Epithelial cell of esophagus (primary cell): ENCODE data around the gene IKZF1.

Source experiments
- DNase-seq: peaks from one replicate; pipeline ENCODE4 v3.0.0; 2010; ENCODE audit warnings: low read depth
- H3K4me3 ChIP-seq: 2 replicates; pipeline ENCODE4 v1.5.1; 2011; ENCODE audit warnings: mild to moderate bottlenecking, low read length, control low read depth
- TF ChIP-seq, protein P1 (sequence below): IDR thresholded peaks from 2 replicates; pipeline ENCODE4 v1.5.1; 2011; ENCODE audit warnings: low read depth, mild to moderate bottlenecking, low read length, control low read depth, inconsistent platforms; ENCODE audit not compliant: insufficient read depth; ENCODE audit errors: missing control alignments

The IKZF1 gene

DNA sequence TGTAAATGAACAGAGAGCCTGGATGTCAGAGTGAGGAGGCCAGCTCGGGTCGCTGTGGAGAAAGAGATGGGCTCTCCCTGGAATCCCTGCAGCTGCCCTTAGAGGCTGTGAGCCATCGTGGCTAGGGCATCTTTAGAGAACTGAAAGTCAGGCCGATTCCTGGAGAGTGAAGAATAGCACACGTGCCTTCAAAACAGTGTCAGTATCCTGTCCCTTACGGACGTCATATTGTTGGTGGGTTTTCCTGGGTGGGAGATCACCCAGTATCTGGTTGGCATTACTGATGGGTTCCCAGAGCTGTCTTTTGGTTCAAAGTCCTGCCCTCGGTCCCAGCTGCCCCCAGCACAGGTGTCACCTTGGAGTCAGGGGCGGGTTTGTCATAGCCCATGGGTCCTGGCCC lies 25.3 kb downstream of the IKZF1 start:
- TF ChIP-seq, protein P1, sequence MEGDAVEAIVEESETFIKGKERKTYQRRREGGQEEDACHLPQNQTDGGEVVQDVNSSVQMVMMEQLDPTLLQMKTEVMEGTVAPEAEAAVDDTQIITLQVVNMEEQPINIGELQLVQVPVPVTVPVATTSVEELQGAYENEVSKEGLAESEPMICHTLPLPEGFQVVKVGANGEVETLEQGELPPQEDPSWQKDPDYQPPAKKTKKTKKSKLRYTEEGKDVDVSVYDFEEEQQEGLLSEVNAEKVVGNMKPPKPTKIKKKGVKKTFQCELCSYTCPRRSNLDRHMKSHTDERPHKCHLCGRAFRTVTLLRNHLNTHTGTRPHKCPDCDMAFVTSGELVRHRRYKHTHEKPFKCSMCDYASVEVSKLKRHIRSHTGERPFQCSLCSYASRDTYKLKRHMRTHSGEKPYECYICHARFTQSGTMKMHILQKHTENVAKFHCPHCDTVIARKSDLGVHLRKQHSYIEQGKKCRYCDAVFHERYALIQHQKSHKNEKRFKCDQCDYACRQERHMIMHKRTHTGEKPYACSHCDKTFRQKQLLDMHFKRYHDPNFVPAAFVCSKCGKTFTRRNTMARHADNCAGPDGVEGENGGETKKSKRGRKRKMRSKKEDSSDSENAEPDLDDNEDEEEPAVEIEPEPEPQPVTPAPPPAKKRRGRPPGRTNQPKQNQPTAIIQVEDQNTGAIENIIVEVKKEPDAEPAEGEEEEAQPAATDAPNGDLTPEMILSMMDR: no peak
- DNase-seq: no peak
- H3K4me3 ChIP-seq: no peak overlapping the region

DNA sequence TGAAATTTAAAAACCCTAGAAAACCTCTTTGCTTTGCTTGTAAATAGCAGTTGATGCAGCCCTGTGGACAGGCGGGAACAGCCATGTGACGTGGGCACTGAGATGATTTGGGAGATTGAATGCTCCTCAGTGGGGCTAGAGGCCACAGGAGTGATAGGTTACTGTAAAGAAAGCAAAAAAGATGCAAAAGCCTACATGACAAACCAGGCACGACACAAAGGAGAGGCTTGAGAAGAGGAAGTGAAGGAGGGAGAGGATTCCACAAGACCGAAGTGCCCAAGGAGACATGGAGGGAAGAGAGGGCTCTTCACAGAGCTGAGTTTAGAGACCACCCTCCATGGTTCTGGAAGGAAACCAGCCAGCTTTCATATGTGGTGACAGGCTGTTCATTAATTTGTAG lies 25.7 kb downstream of the IKZF1 start:
- TF ChIP-seq, protein P1: no peak

DNA sequence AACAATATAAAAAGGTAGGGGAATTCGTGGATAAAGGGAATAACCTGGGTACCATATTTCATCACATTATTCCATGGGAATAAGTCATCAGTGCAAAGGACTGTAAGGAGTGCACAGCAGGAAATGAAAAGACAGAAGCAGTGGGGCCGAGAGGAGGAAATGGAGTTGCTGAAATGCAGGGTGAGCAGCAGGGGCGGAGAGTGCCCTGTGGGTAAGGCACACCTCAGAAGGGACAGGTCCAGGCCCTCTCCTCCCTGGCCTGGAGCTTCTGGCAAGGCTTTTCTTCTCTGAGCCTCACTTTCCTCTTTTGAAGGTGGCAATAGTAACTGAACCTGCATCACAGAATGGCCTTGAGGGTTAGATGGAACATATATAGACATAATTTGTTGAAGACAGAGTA lies 26.2 kb downstream of the IKZF1 start:
- no peak overlapping the region for H3K4me3 ChIP-seq
- TF ChIP-seq, protein P1: no peak
- peak; percentile 16 for DNase-seq

More for the DNA sequence above, 25.7 kb downstream of the IKZF1 start:
- no peak overlapping the region for H3K4me3 ChIP-seq
- DNase-seq: no peak

DNA sequence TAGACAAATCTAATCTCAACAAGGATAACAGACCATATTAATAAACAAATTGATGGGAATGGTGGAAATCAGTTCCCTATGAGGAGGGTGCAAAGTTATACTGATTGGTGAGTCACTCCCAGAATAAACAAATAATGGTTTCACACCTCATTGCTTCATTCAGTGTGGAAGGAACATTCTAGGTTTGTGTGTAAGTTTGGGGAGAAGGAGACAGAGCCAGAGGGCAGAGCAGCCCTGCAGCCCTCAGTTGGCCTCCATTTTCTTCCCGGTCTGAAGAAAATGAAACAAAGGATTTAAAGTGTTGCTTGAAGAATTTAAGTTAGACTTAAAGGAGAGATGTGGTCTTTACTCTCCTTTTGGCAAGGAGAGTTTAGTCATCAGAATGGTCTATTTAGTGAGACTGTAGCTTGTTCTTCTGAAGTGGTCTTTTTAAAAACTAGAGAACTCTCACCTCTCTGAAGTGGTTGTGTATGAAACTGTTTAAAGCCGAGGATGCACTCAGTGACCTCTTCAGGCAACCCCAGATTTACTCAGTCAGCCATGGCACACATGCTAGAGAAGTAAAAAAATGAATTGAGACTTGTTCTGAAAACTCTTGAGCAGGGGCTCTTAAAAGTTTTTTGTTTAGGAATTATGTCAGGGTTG lies 27.2 kb downstream of the IKZF1 start:
- TF ChIP-seq, protein P1: no peak
- no peak overlapping the region for H3K4me3 ChIP-seq
- DNase-seq: peak; percentile 14

DNA sequence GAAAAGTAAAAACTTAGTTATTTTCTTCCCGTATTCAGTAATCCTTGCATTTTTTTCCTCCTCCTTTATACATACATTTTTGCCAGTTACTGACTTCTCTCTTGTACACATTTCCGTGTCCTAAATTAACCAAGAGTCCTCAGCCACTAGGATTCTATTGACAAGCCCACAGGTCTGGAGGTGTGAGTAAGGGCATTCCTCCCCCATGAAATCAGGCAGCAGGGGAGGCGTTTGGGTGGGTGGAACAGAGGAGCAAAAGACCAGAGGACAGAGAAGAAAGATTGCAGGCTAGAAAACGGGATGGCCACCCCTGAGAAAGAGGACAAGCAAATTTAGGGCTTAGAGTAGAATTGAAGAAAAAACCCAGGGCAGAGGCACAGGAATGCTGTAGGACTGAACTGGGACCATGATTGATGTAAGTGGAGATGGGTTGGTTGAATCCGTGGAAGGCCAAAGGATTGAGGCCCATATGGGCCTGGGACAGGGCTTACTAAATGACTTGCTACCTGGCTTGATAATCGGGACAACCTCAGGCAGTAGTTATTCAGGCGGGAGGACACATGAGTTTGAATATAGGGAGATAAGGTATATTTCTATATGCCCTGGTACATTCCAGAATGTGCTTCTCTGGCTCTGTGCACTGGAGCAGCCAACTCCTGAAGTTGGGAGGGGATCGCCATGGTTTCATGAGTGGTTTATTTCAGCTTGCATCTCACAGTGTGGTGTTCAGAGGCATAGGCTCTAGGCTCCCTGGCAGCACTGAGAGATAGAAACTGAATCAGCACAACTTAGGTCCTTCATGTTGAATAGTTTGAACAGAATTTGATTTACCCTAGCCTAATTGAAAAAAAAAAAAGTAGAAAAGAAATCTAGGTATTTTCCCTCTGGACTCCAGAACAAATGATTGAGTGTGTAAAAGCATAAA lies 28.0 kb downstream of the IKZF1 start:
- H3K4me3 ChIP-seq: no peak overlapping the region
- DNase-seq: no peak
- TF ChIP-seq, protein P1: no peak

DNA sequence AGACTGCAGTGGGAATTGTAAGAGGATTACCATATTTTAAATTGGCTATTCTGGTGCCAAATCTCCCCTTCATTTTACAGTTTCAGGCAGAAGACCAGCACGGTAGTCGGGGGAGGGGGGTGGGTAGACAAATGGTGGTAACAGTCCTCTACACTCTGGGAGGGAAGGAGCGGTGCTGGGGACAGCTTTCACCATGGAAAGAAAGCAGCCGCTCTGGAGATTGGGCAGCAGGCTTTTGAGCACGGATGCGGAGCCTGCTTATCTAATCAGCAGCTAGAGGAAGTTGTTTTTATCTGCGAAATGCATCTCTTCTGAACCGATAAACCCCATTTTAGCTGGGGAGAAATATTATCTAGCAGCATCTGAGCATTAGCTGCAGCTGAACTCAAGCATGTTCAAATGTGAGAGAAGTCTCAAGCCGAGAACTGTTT lies 28.7 kb downstream of the IKZF1 start:
- H3K4me3 ChIP-seq: no peak overlapping the region

More for the DNA sequence above, 28.7 kb downstream of the IKZF1 start:
- DNase-seq: no peak
- TF ChIP-seq, protein P1: no peak
